Measurements from ENCODE around the gene SLC38A1.

The SLC38A1 gene

GRCh38 chr12:46234000-46234399, 34.8 kb downstream of the SLC38A1 start:
- in situ Hi-C loops (cut with MboI; ENCODE audit: low sequenced_read_pairs): no loop called here

- in situ Hi-C loops (cut with MboI; ENCODE audit: low sequenced_read_pairs): no loop called here
Observed at GRCh38 chr12:46233423-46233822, 35.4 kb downstream of the SLC38A1 start.

- in situ Hi-C loops (cut with MboI; ENCODE audit: low sequenced_read_pairs): no loop called here
Observed at GRCh38 chr12:46230983-46231382, 37.9 kb downstream of the SLC38A1 start.

- in situ Hi-C loops (cut with MboI; ENCODE audit: low sequenced_read_pairs): no loop called here
Observed at GRCh38 chr12:46230306-46230705, 38.5 kb downstream of the SLC38A1 start.

GRCh38 chr12:46227616-46228015, 41.2 kb downstream of the SLC38A1 start:
- in situ Hi-C loops (cut with MboI; ENCODE audit: low sequenced_read_pairs): no loop called here

- in situ Hi-C loops (cut with MboI; ENCODE audit: low sequenced_read_pairs): no loop called here
Observed at GRCh38 chr12:46224386-46224785, 44.5 kb downstream of the SLC38A1 start.

- in situ Hi-C loops (cut with MboI; ENCODE audit: low sequenced_read_pairs): no loop called here
Observed at GRCh38 chr12:46223047-46223446, 45.8 kb downstream of the SLC38A1 start.

GRCh38 chr12:46222636-46223035, 46.2 kb downstream of the SLC38A1 start:
- in situ Hi-C loops (cut with MboI; ENCODE audit: low sequenced_read_pairs): no loop called here

- in situ Hi-C loops (cut with MboI; ENCODE audit: low sequenced_read_pairs): no loop called here
Observed at GRCh38 chr12:46221255-46222128, 47.4 kb downstream of the SLC38A1 start.

- in situ Hi-C loops (cut with MboI; ENCODE audit: low sequenced_read_pairs): no loop called here
Observed at GRCh38 chr12:46219877-46220655, 48.8 kb downstream of the SLC38A1 start.

GRCh38 chr12:46219132-46219876, 49.5 kb downstream of the SLC38A1 start:
- in situ Hi-C loops (cut with MboI; ENCODE audit: low sequenced_read_pairs): no loop called here

- in situ Hi-C loops (cut with MboI; ENCODE audit: low sequenced_read_pairs): no loop called here
Observed at GRCh38 chr12:46218322-46219095, 50.3 kb downstream of the SLC38A1 start.

- in situ Hi-C loops (cut with MboI; ENCODE audit: low sequenced_read_pairs): no loop called here
Observed at GRCh38 chr12:46217541-46218321, 51.1 kb downstream of the SLC38A1 start.

GRCh38 chr12:46214668-46215436, 54.0 kb downstream of the SLC38A1 start:
- in situ Hi-C loops (cut with MboI; ENCODE audit: low sequenced_read_pairs): no loop called here

GRCh38 chr12:46212108-46212982, 56.5 kb downstream of the SLC38A1 start:
- in situ Hi-C loops (cut with MboI; ENCODE audit: low sequenced_read_pairs): no loop called here

- in situ Hi-C loops (cut with MboI; ENCODE audit: low sequenced_read_pairs): no loop called here
Observed at GRCh38 chr12:46210873-46211439, 57.9 kb downstream of the SLC38A1 start.

All from HL-60/S4 (cell line).